EH (cell line): ENCODE measurements around the gene PSAPL1.

Experiments
- DNase-seq: peaks from one replicate; pipeline ENCODE4 v3.0.0-alpha.2; 2015; ENCODE audit warnings: low read depth

The PSAPL1 gene

DNA sequence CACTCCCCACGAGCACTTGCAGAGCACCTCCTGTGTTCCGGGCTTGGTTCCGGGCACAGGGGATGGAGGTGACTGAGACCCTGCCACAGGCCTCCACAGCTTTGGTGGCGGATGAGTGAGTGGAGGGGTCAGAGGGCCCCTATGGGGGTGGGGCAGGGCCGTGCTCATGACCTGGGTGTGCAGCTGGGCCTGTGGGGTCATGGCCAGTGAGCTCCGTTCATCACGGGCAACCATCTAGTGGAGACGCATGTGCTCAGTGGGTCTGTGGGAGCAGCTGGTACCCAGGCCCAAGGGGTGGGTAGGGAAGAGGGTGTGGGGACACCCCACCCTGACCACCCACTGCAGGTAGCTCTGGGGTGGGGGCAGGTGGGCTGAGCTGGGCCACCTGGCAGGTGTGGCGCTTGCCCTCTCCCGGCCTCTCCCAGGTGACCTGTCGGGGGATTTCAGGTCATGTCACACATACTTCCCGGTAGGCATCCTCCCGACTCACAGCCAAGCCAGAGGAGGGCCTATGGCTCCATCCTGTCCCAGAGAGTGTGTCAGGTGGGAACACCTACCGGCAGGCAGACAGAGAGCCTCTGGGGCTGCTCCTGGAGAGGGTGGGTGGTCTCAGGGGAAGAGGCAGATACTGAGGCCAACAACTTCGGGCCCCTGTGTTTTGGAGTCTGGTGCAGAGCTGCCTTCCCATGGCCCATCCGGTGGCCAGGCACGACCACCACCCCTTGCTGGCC lies 3.6 kb downstream of the PSAPL1 start:
- DNase-seq: no peak

DNA sequence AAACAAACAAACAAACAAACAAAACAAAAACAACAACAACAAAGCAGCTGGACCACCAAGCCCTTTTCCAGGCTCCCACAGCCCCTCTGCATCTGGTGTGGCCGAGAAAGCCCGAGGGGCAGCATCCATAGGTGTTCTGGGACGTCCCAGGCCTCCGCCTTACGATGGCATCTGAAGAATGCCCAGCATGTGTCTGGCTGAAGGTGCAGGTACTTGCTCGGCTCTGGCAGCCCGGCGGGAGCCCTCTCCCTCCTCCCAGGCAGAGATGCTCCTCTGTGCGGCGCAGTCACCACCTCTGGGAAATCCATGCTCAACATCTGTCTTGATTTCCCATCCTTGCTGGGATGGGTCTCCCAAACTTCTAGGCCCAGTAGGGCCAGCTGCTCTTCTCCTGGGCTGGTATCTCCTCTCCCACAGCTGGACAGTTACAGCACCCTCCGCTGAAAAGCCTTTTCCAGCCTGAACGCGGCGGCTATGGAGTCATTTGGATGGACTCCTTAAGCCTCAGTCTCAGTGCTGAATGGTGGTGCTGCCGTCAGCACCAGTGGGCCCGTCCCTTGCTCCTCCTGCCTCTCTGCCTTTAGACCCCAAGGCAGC lies 4.3 kb downstream of the PSAPL1 start:
- DNase-seq: no peak

DNA sequence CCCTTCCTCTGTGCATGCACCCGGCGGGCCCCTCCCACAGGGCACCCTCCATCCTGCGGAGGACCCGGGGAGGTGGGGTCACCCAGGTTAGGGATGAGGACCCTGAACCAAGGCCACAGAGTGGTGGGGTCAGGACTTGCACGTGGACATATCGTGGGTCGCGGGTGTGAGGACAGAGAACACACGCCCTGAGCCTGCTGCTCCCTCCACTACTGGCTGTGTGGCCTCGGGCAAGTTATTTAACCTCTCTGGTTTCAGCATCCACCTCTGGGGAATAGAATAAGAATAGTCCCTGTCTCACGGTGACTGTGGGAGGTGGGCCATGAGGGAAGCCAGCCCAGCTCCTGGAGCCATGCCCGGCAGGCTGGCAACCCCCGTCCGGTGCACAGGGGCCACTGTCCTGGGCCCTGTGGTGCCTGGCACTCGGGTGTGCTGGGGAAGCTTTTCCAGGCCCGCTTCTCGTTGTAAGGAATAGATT lies 5.1 kb downstream of the PSAPL1 start:
- DNase-seq: no peak

DNA sequence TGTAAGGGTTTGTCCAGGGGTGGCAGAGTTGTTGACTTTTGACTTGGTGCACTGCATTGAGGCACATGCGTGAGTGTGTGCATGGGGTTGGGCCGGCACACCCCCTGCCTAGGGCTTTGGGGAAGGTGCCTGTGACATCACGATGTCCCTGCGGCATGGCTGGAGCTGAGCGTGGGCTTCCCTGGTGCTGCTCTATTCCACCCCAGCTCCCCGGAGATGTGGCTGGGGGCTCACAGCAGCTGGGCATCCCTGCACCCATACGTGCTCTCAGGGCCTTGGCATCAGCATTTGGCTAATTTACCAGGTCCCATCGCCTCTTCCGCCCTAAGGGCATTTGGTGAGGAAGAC lies 5.7 kb downstream of the PSAPL1 start:
- no peak for DNase-seq

DNA sequence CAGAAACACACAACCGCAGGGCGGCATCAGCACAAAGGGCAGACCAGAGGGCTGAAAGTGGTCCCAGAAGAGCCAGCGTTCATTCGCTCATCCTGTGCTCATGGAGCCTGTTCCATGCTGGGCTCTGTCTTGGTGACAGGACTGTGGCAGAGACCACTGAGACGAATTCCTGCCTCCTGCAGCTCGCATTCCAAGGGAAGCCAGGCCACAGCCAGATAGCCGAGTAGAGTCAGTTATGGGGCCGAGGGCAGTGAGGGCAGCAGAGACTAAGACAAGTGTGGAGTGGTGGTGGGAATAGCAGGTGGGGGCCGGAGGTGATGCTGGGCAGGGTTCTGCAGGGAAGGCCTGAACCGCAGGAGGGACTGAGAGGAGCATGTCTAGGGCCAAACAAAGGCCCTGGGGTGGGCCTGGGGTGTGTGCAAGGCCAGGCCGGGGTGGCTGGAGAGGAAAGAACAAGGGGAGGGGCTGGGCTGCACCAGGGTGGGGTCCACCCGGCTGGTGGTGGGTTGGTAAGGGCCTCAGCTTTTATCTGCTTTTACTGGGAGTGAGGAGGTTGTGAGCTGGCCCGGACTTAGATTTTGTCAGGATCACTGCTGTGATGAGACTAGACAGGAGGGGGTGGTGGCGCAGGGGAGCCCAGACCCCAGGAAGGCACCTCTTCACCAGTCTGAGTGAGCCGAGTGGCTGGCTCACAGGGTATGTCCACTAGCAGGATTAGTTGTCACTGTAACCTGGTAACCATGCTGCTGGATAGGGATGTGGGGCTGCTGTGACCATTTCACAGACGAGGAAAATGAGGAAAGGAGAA lies 6.3 kb downstream of the PSAPL1 start:
- DNase-seq: no peak

DNA sequence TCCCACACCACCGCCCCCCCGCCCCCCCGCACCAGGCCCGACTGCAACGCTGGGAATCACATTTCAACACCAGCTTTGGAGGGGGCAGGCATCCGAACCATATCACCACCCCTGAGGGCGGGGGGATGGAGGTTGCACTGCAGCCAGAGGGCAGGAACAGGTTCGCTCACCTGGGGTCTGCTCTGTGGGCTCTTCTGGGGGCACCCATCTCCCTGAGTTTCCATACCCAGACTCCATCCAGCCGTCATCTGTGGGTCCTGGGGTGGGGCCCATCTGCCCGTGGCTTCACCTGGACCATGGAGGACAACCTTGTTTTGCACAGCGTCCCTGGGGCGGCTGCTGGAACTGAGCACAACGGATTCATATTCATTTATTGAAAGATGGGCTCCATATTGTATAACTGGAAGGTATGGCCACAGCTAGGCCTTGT lies 6.9 kb downstream of the PSAPL1 start:
- no peak for DNase-seq

DNA sequence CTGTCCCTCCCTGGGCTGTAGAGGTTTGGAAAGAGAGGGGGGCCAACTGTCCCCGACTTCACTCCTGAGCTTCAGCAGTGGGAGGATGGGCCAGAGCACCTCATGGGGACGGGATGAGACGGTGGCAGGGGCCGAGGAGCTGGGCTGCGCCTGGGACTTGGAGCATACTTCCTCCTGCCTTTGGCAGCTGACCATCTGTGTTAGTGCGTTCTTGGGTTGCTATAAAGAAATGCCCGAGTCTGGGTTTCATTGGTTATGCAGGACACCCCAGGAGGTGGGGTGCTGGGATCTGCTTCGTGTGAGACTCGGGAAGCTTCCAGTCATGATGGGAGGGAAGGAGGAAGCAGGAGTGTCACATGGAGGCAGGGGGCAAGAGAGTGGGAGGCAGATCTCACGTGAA lies 7.4 kb downstream of the PSAPL1 start:
- no peak for DNase-seq

DNA sequence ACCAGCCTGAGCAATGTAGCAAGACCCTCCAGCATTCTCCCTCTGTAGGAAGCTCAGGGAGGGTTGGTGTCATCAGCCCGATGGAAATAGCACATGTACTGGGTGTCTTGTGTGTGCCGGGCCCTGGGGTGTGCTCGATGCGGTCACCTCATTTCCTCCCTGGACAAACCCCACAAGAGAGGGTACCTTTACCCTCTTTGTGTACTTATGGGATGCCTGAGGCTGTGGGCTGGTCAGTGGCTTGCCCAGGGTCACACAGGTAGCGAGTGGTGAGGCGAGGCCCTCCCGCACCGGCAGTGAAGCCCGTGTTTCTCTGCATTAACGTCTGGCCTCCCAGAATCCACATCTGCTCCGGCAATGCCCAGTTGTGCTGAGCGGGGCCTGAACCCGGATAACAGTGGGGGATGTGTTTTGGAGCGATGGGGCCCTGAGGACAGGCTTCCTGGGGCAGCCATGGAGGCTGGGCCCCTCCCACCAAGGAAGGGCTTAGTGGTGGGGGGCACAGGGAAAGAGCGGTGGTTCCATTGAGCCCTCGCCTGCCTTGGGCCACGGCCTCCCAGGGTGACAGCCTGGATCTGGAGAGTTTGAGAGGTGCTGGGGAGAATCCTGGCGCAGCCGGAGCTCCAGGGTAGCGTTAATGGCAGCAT lies 8.1 kb downstream of the PSAPL1 start:
- DNase-seq: no peak

DNA sequence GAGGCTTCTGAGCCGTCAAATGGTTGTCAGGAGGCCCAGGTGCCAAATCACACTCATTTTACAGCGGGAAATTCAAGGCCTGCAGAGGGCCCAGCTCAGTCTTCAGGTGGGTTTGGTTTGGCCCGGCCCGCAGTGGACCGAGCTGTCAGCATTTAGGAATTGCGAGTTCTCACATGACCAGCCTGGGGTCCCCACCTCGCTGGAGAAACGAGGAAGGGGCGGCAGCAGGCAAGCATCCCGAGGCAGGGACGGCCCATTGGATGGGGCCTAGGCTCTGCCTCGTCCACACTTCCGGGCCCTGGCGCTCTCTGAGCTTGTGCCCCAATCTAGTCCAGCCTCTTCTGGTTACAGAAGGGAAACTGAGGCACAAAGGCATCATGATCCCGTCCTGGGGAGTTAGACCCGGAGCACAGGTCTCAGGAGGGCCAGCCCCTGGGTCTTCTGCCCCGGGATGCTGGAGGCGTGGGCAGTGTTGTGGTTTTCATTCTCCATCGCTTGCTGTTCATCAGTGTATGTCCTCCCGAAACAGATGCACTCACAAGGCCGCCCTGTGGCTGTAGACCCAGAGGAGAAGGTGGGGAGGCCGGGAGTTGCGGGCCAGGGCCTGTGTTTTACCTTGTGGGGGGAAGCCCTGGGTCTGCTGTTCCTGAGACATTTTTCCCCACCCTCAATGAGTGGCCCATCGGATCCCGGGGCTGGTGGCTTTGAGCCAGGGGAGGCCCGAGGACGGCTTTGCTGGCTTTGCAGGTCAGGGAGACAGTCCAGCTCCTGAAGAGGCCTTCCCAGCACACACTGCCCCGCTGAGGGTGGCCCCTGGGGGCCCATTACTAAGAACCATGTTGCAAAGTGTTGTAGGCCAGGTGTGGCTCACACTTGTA lies 8.9 kb downstream of the PSAPL1 start:
- no peak for DNase-seq

DNA sequence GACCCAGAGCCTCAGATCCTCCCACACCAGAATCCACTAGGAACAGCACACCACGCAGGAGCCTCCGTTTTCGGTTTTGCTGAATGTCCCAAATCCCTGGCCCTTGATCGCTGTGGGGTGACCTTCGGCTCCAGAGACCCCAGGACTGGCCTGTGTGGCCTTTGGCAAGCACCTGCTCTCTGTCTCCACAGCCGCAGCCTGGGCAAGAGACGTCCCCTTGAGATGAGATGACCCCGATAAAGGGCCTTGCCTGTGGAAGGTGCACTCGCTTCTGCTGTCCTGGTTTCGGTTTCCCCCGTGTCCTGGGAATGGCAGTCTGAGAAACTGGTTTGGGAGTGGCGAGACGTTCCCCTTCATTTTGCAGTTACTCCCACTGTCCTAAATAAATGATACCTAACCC lies 9.6 kb downstream of the PSAPL1 start:
- DNase-seq: no peak

DNA sequence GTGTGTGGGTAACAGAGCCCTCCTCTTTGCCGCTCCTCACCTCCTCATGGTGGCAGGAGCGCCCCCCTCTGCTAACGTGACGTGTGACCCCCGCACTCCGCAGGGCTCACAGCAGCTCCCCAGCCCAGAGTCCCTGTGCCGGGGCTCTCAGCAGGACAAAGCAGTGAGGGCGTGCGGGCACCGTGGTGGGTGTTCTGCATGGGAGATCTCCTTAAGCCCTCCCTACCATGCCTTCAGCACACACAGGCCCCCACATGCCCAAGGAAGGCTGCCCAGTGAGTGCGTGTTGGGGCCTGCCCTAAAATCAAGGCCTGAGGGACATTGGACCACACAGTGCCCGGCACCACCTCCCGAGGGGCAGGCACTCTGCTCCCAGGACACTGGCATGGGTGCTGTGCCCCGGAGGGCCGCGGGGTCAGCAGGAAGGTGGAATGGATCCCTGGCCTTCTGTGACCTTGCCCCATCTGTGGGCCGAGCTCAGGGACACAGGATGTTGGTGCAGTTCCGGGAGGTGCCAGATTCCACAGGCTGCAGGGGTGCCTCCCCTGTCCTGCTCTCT lies 10.1 kb downstream of the PSAPL1 start:
- DNase-seq: no peak

DNA sequence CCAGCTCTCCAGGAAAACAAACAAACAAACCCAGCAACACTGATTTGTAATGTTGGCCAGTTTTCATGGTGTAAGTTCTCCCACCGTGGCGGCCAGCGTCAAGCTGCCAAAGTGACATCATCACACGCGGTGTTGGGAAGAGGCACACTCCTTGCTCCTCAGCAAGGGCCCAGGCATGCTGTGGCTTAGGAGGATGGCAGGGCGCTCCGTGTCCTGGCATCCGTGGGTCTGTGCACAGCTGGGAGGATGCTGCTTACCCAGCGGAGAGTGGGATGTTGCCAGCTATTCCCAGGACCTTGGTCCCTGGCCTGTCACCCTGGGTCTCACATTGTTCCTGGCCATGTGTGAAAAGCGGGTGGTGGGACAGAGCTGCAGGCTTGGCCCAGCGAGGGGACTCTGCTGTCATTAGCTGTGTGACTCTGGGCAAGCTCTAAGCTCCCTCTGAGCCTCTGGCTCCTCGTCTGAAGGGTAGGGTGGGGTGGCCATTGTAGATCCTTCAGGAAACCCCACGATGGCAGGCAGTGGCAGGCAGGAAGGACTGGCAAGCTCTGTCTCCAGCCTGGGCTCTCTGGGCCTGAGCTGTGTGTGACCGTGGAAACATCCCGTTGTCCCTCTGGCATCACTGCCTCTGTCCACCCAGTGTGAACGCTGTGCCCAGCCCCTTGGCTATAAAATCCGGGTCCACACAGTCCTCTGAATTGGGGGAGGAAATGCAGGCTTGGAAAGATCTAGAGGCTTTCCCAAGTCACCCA lies 10.8 kb downstream of the PSAPL1 start:
- DNase-seq: no peak

DNA sequence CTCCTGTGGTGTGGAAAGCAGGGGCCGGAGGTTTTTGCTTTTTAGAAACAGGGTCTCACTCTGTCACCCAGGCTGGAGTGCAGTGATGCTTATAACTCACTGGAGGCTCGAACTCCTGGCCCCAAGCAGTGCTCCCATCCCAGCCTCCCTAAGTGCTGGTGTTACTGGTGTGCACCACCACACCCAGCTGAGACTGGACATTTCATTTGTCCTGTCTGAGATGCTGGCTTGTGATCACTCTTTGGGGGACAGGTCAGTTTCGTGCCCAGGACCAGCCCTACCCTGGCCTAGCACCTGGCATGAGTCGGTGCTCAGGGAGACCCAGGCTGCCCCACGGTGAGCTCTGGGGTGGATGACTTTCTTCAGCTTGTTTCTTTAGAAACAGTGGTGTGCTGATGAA lies 11.3 kb downstream of the PSAPL1 start:
- no peak for DNase-seq

DNA sequence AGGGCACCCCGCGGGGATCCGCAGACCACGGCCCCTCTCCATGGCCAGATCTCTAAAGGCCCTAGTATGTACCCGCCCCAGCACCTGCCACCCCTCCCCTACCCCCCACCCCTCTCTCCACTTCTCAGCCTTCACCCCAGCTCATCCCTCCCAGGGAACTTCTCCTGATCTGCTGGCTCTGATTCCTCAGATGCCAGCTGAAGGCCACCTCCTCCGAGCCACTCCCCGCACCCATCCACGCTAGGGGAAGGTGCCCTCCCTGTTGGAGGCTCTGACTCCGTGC lies 11.9 kb downstream of the PSAPL1 start:
- no peak for DNase-seq

DNA sequence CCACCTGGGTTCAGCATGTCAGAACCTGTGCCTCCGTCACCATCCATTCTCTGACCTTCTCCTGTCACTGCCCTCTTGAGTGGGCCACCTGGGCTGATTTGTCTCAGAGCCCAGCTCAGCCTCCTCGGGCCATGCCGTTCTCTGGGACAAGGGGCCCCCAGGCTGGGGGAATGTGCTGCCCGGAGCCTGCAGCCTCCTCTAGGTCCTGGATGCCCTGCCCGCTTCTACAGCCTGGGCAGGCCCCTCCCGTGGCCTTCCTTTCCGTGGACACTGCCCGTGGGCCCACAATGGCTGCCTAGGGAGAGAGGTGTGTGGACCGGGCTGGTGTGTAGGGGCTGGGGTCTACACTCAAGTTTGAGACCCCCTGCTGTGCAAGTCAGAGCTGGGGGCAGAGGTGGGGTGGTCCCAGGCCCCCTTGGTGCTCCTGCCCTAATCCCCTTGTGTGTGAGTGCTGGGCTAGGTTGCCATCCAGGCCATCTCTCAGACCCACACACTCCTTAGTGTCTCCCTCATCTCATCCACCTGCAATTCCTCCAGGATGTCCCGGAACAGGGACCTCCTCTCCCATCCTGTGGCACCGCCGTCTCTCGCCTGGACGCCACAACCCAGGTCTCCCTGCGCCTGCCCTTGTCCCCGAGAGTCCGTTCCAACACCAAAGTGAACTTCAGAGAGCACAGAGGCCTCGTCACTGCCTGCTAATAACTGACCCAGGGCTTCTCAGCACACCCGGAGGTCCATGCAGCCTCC lies 12.4 kb downstream of the PSAPL1 start:
- no peak for DNase-seq

DNA sequence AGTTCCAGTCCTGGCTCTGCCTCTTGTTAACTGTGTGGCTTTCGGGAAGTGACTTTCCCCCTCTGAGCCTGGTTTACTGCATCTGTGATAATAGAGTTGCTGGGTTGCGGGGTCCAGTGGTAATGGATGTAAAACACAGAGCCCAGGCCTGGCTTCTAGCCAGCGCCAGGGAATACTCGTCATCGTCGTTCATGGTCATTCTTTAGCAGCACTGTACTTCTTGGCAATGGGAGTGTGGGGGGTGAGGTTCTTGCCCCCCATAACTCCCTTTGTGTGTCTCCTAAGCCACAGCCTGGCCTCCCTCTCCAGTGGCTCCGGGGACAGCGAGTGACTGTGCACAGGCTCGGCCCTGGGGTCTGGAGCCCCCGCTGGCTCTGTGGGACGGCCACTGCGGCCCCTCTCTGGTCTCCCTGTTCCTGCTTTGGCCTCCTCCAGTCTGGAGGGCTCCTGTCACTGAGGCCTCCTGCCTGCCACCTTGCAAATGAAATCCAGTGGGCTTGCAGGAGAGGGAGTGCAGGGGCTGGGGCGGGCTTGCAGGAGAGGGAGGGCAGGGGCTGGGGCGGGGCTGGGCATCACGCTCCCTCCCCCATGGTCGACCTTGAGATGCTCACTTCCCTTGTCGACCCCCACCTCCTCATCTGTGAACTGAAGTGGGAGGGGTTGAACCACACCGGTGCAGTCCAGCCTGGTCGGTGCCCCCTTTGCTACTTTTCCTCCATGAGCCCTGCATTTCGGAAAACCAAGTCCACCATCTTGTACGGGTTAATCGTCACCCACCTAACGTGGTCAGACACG lies 13.2 kb downstream of the PSAPL1 start:
- DNase-seq: no peak

DNA sequence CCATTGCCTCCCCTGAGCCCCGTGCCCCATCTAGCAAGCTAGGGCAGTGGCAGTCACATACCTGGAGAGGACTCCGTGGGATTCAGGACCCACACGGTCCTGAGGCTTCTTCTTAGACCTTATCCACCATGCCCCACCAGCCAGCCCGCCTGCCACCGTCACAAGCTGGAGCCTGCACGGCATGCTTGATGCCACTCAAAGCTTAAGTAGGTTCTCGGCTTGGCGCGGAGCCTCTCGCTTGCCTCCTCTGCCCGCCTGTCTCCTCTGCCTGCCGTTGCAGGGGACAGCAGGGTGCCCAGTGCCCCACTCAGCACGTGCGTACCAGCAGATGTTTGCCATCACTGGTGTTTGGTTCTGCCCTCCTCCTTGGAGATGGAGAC lies 14.1 kb downstream of the PSAPL1 start:
- DNase-seq: no peak

DNA sequence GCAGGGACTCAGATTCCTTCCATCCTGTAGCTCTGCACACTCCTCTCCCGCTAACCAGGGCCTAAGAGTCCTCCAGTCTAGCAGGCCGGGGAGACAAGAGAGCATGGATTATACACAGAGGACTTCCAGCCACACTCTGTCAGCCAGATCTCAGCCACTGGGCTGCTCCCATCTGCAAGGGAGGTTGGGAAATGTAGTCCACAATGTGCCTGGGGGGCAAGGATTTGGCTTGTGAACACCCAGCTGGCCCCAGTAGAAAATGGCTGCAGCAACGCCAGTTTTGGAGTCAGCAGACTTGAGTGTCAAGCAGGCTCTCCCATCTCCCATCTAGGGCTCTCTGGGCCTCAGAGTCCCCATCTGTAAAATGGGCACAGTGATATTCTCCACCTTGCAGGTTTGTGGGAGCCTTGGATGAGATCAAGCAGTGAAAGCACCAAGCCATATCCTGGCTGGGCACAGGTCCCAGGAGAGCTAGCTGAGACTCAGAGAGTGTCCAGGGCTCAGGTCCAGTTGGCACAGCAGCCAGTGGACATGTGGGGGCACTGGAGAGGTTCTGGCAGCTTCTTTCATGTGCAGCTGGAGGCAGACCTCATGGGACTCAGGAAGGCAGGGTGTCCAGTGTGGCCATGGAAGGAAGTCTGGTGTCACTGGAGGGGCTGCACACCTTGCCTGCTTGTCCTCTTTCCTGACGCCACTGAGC lies 14.6 kb downstream of the PSAPL1 start:
- DNase-seq: no peak
